Liver (tissue), 9 donors: ENCODE measurements around the gene THSD4. TPM values are rescaled to one million over a fixed set of nuclear protein-coding genes. Genes with fewer than 3 reads are reported as not detected.

Experiments
- DNase-seq: peaks from one replicate; pipeline ENCODE4 v3.0.0-alpha.2; 2017; ENCODE audit warnings: low spot score
- H3K27ac ChIP-seq, 2 donors: one replicate each; pipeline ENCODE4 v1.7.0; 2013; ENCODE audit warnings: inconsistent platforms in 2 of 2, low read length in 2 of 2, control low read depth in 1 of 2, low read depth in 1 of 2, mild to moderate bottlenecking in 1 of 2
- H3K27me3 ChIP-seq, 4 donors: one replicate each; pipeline versions ENCODE4 v1.6.1 to v1.7.0; 2013; ENCODE audit warnings: low read length in 3 of 4, inconsistent platforms in 1 of 4, mild to moderate bottlenecking in 1 of 4, moderate library complexity in 1 of 4; ENCODE audit not compliant: control insufficient read depth in 4 of 4, insufficient read depth in 4 of 4
- H3K36me3 ChIP-seq, 4 donors: one replicate each; pipeline versions ENCODE4 v1.6.1 to v1.7.0; 2013; ENCODE audit warnings: low read length in 3 of 4, mild to moderate bottlenecking in 3 of 4, low read depth in 1 of 4, moderate library complexity in 1 of 4; ENCODE audit not compliant: control insufficient read depth in 4 of 4, insufficient read depth in 3 of 4
- H3K4me1 ChIP-seq, 4 donors: one replicate each; pipeline versions ENCODE4 v1.6.1 to v1.7.0; 2013; ENCODE audit warnings: low read length in 3 of 4, mild to moderate bottlenecking in 3 of 4, moderate library complexity in 1 of 4; ENCODE audit not compliant: control insufficient read depth in 4 of 4, insufficient read depth in 4 of 4
- H3K4me3 ChIP-seq, 3 donors: one replicate each; pipeline versions ENCODE4 v1.6.1 to v1.7.0; 2013; ENCODE audit warnings: low read length in 3 of 3, control low read depth in 1 of 3, low read depth in 1 of 3, mild to moderate bottlenecking in 1 of 3
- H3K9ac ChIP-seq, 2 donors: one replicate each; pipeline ENCODE4 v1.7.0; 2013; ENCODE audit warnings: low read length in 2 of 2, mild to moderate bottlenecking in 2 of 2, moderate library complexity in 2 of 2, control low read depth in 1 of 2, low read depth in 1 of 2
- H3K9me3 ChIP-seq, 4 donors: one replicate each; pipeline versions ENCODE4 v1.6.1 to v1.7.0; 2013; ENCODE audit warnings: low read length in 3 of 4; ENCODE audit not compliant: control insufficient read depth in 4 of 4
- CTCF ChIP-seq: fragments of 150-350 bp; IDR thresholded peaks from 2 replicates; pipeline ENCODE4 v1.5.1; 2017; ENCODE audit warnings: improper control_type of control experiment, low read depth, low read length; ENCODE audit not compliant: missing input control
- EGR1 ChIP-seq, 2 donors: IDR thresholded peaks; 2 replicates each; pipeline ENCODE4 v1.6.1; 2016 to 2018; ENCODE audit warnings: antibody characterized with exemption in 2 of 2, low read depth in 2 of 2
- FOXA1 ChIP-seq: IDR thresholded peaks from 2 replicates; pipeline ENCODE4 v1.6.1; 2016; ENCODE audit warnings: antibody characterized with exemption
- JUND ChIP-seq, 2 donors: IDR thresholded peaks; 2 replicates each; pipeline ENCODE4 v1.6.1; 2016; ENCODE audit warnings: antibody characterized with exemption in 2 of 2
- MAX ChIP-seq: IDR thresholded peaks from 2 replicates; pipeline ENCODE4 v1.6.1; 2016; ENCODE audit warnings: antibody characterized with exemption
- NR2F2 ChIP-seq: IDR thresholded peaks from 2 replicates; pipeline ENCODE4 v1.6.1; 2016; ENCODE audit warnings: antibody characterized with exemption
- RAD21 ChIP-seq, 2 donors: IDR thresholded peaks; 2 replicates each; pipeline ENCODE4 v1.6.1; 2016; ENCODE audit warnings: antibody characterized with exemption in 2 of 2, mild to moderate bottlenecking in 2 of 2
- REST ChIP-seq: IDR thresholded peaks from 2 replicates; pipeline ENCODE4 v1.6.1; 2016; ENCODE audit warnings: antibody characterized with exemption, mild to moderate bottlenecking
- RXRA ChIP-seq, 2 donors: IDR thresholded peaks; 2 replicates each; pipeline ENCODE4 v1.6.1; 2017 to 2018; ENCODE audit warnings: antibody characterized with exemption in 2 of 2, mild to moderate bottlenecking in 1 of 2
- YY1 ChIP-seq: IDR thresholded peaks from 2 replicates; pipeline ENCODE4 v1.6.1; 2016; ENCODE audit warnings: antibody characterized with exemption, mild to moderate bottlenecking
- ZBTB33 ChIP-seq: IDR thresholded peaks from 2 replicates; pipeline ENCODE4 v1.6.1; 2016; ENCODE audit warnings: antibody characterized with exemption
- WGBS: extraction: QIAGEN DNeasy Blood & Tissue Kit; methylation state at CpG from one replicate; pipeline ENCODE4 v1.1.7; 2013; 5-methylcytosine and 5-hydroxymethylcytosine counted together
- polyA plus RNA-seq, 2 donors: library from polyadenylated mRNA; stranded (reverse) in 1 of 2; unstranded in 1 of 2; fragments of 200-250 nt in 1 of 2; fragments of >200 nt in 1 of 2; fragmentation: Nextera tagmentation in 1 of 2; extraction: Ambion mirVana in 1 of 2; gene quantifications; one replicate each; pipeline versions ENCODE4 v1.2.1 to v1.2.3, GENCODE V29; 2013 to 2015
- total RNA-seq, 2 donors: library from RNA; depleted of rRNA; stranded (reverse); fragments of >200 nt; gene quantifications; one replicate each; pipeline ENCODE4 v1.2.3, GENCODE V29; 2014
- donor health status: healthy.
- donor health status: healthy.
- donor health status: healthy.
- donor health status: healthy.
- donor health status: healthy.

Gene THSD4
- total and polyA plus RNA-seq, 4 donors: 0.23 to 11.5 (median 1.9) TPM

- TF ChIP-seq REST (no peak), MAX (no peak), FOXA1 (no peak), RAD21 (IDR thresholded peaks at IDR 0.05) (no peak)
Observed at GRCh38 chr15:71089801-71090200, 25.5 kb upstream of the THSD4 start (continued).

GRCh38 chr15:71091601-71092000, 23.7 kb upstream of the THSD4 start:
- Histone ChIP-seq H3K36me3 (no peaks in the 10 kb centered on the region), H3K27me3 (no peaks in the 10 kb centered on the region), H3K4me1 (no peaks in the 10 kb centered on the region), H3K9me3 (peaks cover 0 to 3% (median 0%) of the 10 kb centered on the region in 4 donors), H3K4me3 (no peak overlapping the region), H3K9ac (no peak overlapping the region), H3K27ac (no peak overlapping the region)
- 66% methylated on average over 1 of the region's 1 CpG for WGBS
- TF ChIP-seq NR2F2 (no peak), YY1 (no peak), RXRA (IDR thresholded peaks at IDR 0.05) (no peak), FOXA1 (no peak), MAX (no peak)
- DNase-seq: no peak

GRCh38 chr15:71092056-71092600, 23.1 kb upstream of the THSD4 start:
- no peak overlapping the region for H3K4me3 ChIP-seq
- H3K36me3 ChIP-seq: no peaks in the 10 kb centered on the region
- no peaks in the 10 kb centered on the region for H3K4me1 ChIP-seq
- no peak for TF ChIP-seq NR2F2
- no peak overlapping the region for H3K27ac ChIP-seq
- no peaks in the 10 kb centered on the region for H3K27me3 ChIP-seq
- WGBS: 83% methylated on average over 7 of the region's 7 CpGs
- DNase-seq: no peak
- H3K9ac ChIP-seq: no peak overlapping the region
- H3K9me3 ChIP-seq: peaks cover 0 to 3% (median 0%) of the 10 kb centered on the region in 4 donors

- Histone ChIP-seq H3K9me3 (peaks cover 0 to 3% (median 0%) of the 10 kb centered on the region in 4 donors), H3K9ac (no peak overlapping the region), H3K27me3 (no peaks in the 10 kb centered on the region), H3K4me1 (no peaks in the 10 kb centered on the region), H3K36me3 (no peaks in the 10 kb centered on the region), H3K4me3 (no peak overlapping the region), H3K27ac (no peak overlapping the region)
- no peak for DNase-seq
- WGBS: 78% methylated on average over 11 of the region's 11 CpGs
- TF ChIP-seq FOXA1 (no peak), EGR1 (IDR thresholded peaks at IDR 0.05; ENCODE audit: low read depth in 2 of 2) (no peak), REST (no peak), YY1 (no peak), ZBTB33 (no peak), CTCF (no peak), JUND (IDR thresholded peaks at IDR 0.05) (no peak)
Observed at GRCh38 chr15:71093054-71094024, 21.9 kb upstream of the THSD4 start.
